Subcutaneous abdominal adipose tissue (tissue), 5 donors: ENCODE data around the gene PDS5B.

Source experiments
- H3K27ac ChIP-seq: one replicate; pipeline ENCODE4 v1.7.0; 2013; ENCODE audit warnings: low read depth, mild to moderate bottlenecking, inconsistent platforms, low read length, moderate library complexity
- H3K27me3 ChIP-seq, 5 donors: one replicate each; pipeline ENCODE4 v1.7.0; 2013; ENCODE audit warnings: low read length in 5 of 5, inconsistent platforms in 1 of 5; ENCODE audit not compliant: control insufficient read depth in 5 of 5, insufficient read depth in 4 of 5
- H3K36me3 ChIP-seq, 5 donors: one replicate each; pipeline ENCODE4 v1.7.0; 2013; ENCODE audit warnings: low read length in 5 of 5; ENCODE audit not compliant: control insufficient read depth in 5 of 5, insufficient read depth in 5 of 5
- H3K4me1 ChIP-seq, 5 donors: one replicate each; pipeline ENCODE4 v1.7.0; 2013; ENCODE audit warnings: low read length in 5 of 5, mild to moderate bottlenecking in 3 of 5, moderate library complexity in 1 of 5; ENCODE audit not compliant: control insufficient read depth in 5 of 5, insufficient read depth in 5 of 5
- H3K4me3 ChIP-seq, 5 donors: one replicate each; pipeline ENCODE4 v1.7.0; 2013; ENCODE audit warnings: low read length in 5 of 5, low read depth in 1 of 5
- H3K9ac ChIP-seq, 5 donors: one replicate each; pipeline ENCODE4 v1.7.0; 2013; ENCODE audit warnings: low read length in 5 of 5, mild to moderate bottlenecking in 4 of 5, moderate library complexity in 3 of 5
- H3K9me3 ChIP-seq, 5 donors: one replicate each; pipeline ENCODE4 v1.7.0; 2013; ENCODE audit warnings: low read length in 5 of 5; ENCODE audit not compliant: control insufficient read depth in 5 of 5
- donor health status: healthy.
- donor health status: healthy.
- donor health status: healthy.
- donor health status: healthy.
- donor health status: healthy.

Gene PDS5B

DNA sequence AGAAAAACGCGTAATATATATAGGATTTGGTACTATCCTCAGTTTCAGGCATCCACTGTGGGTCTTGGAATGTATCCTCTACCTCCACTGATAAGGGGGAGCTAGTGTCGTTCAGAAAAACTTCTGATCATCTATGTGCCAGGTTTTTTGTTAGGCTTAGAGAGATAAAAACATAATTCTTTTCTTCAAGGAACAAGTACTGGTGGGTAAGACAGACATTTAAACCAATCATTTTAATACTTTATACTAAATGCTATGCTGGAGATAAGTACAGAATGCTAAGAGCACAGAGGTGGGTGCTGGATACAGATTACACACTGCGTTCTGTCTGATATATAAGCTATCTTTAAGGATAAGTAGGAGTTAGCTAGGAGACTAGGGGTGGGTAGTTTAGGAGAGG, 166.1 kb downstream of the PDS5B start:
- H3K27ac ChIP-seq, result no peak overlapping the region
- H3K27me3 ChIP-seq, result no peaks in the 10 kb centered on the region
- no peak overlapping the region for H3K4me3 ChIP-seq
- peaks cover 6 to 26% (median 17%) of the 10 kb centered on the region in 5 donors for H3K36me3 ChIP-seq
- H3K9ac ChIP-seq, result no peak overlapping the region
- H3K4me1 ChIP-seq, result no peaks in the 10 kb centered on the region
- no peaks in the 10 kb centered on the region for H3K9me3 ChIP-seq

DNA sequence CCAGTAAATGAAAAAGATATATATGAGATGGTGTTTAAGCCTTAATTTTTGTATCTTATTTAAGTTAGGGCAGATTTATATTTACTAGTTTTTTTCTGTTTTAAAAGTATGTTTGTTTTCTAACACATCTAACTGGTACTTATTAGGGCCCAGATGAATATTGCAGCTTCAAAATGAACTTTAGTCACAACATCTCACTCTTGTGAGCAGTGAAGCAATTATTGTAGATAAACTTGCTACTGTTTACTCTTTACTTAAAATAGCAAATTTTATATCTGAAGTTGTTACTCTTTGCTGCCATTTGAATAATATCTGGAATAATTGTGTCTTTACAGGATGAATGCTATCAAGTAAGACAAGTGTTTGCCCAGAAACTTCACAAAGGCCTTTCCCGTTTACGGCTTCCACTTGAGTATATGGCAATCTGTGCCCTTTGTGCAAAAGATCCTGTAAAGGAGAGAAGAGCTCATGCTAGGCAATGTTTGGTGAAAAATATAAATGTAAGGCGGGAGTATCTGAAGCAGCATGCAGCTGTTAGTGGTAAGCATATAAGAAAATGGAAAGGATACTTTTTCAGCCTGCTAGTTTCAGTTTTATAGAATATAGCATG, 166.8 kb downstream of the PDS5B start:
- Histone ChIP-seq H3K4me1 (no peaks in the 10 kb centered on the region), H3K9me3 (no peaks in the 10 kb centered on the region), H3K9ac (no peak overlapping the region), H3K4me3 (no peak overlapping the region), H3K27me3 (no peaks in the 10 kb centered on the region), H3K27ac (no peak overlapping the region), H3K36me3 (peaks cover 6 to 26% (median 17%) of the 10 kb centered on the region in 5 donors)

DNA sequence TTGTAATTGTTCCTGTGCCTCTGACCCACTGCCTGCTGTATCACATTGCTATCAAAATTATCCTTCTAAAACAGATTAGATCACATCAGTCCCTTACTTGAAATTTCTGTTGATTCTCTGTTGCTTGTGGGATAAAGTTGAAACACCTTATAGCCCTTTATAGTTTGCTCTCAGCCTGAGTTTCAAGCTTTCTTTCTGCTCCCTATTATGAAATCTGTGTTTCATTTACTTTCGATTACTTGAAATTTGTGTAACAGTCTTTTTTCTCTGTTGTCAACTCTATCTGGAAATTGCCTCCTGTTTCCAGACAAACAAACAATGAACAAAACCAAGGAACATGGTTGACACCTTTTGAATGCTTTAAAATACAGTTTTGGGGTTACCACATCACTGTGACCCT, 167.9 kb downstream of the PDS5B start:
- Histone ChIP-seq H3K4me1 (no peaks in the 10 kb centered on the region), H3K36me3 (peaks cover 13 to 33% (median 17%) of the 10 kb centered on the region in 5 donors), H3K9me3 (no peaks in the 10 kb centered on the region), H3K27me3 (no peaks in the 10 kb centered on the region), H3K9ac (no peak overlapping the region), H3K27ac (no peak overlapping the region), H3K4me3 (no peak overlapping the region)

DNA sequence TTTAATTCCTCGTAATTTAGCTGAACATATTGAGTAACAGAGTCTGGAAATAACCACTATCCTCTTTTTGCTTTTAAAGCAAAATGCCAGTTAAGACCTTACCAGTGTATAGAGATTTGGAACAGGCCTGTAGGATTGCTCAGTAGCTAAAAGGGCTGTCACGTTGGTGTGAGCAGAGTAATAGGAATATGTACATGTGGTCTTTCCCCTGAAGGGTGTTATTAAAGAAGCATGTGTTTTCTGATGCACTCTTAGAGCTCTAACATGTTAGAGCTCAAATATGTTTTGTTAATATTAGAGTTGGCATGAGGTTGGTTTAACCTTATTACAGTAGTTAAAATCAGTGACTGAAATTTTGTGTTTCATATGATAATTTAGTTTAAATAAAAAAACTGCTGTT, 172.9 kb downstream of the PDS5B start:
- H3K4me3 ChIP-seq, result no peak overlapping the region
- H3K9me3 ChIP-seq, result peaks cover 0 to 4% (median 3%) of the 10 kb centered on the region in 5 donors
- no peak overlapping the region for H3K27ac ChIP-seq
- H3K9ac ChIP-seq, result no peak overlapping the region
- H3K4me1 ChIP-seq, result no peaks in the 10 kb centered on the region
- H3K36me3 ChIP-seq, result peaks cover 23 to 54% (median 25%) of the 10 kb centered on the region in 5 donors
- no peaks in the 10 kb centered on the region for H3K27me3 ChIP-seq

DNA sequence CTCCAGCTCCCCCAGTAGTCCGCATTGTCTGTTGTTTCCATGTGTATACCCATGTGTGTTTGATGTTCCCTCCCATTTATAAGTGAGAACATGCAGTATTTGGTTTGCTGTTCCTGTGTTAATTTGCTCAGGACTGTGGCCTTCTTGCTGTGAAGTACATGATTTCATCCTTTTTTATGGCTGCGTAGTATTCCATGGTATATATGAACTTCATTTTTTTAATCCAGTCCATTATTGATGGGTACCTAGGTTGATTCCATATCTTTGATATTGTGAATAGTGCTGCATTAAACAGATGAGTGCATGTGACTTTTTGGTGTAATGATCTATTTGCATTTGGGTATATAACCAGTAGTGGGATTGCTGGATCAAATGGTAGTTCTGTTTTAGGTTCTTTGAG, 175.2 kb downstream of the PDS5B start:
- Histone ChIP-seq H3K4me3 (no peak overlapping the region), H3K36me3 (peaks cover 19 to 50% (median 21%) of the 10 kb centered on the region in 5 donors), H3K9me3 (peaks cover 0 to 4% (median 3%) of the 10 kb centered on the region in 5 donors), H3K4me1 (no peaks in the 10 kb centered on the region), H3K9ac (no peak overlapping the region), H3K27me3 (no peaks in the 10 kb centered on the region), H3K27ac (no peak overlapping the region)

DNA sequence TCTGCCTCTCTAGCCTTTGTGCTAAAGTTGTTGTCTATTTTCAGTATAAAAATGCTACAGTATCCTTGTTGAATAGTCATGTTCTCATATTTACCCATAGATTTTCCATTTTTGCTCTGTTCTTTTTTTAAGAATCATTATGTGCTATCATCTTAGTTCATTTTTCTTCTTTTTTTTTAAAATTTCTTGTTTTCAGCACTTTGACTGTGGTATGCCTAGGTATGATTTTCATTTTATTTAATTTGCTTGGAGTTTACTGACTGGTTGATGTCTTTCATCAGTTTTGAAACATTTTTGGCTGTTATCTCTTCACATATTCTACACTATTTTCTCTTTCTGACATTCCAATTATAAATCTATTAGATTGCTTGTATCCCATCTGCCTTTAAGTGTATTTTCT, 192.9 kb downstream of the PDS5B start:
- Histone ChIP-seq H3K9me3 (no peaks in the 10 kb centered on the region), H3K4me1 (no peaks in the 10 kb centered on the region), H3K9ac (no peak overlapping the region), H3K27me3 (no peaks in the 10 kb centered on the region), H3K27ac (no peak overlapping the region), H3K36me3 (peaks cover 5 to 14% (median 8%) of the 10 kb centered on the region in 5 donors), H3K4me3 (no peak overlapping the region)

DNA sequence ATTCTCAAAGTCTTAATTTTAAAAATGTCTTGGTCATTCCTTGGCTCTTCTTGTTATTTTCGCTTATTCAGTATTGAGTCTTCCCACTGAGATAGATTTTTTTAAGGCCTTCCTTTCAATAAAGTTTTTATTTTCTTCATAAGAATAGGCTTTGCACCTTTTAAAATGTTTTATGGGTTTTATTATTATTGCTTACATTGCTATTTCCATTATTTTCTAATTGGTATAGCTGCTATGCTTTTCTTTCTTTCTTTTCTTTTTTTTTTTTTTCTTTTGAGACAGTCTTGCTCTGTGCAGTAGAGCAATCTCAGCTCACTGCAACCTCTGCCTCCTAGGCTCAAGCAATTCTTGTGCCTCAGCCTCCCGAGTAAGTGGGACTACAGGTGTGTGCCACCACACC, 195.7 kb downstream of the PDS5B start:
- H3K4me3 ChIP-seq, result no peak overlapping the region
- no peaks in the 10 kb centered on the region for H3K27me3 ChIP-seq
- no peak overlapping the region for H3K9ac ChIP-seq
- no peaks in the 10 kb centered on the region for H3K9me3 ChIP-seq
- H3K27ac ChIP-seq, result no peak overlapping the region
- peaks cover 0 to 8% (median 6%) of the 10 kb centered on the region in 5 donors for H3K36me3 ChIP-seq
- no peaks in the 10 kb centered on the region for H3K4me1 ChIP-seq

DNA sequence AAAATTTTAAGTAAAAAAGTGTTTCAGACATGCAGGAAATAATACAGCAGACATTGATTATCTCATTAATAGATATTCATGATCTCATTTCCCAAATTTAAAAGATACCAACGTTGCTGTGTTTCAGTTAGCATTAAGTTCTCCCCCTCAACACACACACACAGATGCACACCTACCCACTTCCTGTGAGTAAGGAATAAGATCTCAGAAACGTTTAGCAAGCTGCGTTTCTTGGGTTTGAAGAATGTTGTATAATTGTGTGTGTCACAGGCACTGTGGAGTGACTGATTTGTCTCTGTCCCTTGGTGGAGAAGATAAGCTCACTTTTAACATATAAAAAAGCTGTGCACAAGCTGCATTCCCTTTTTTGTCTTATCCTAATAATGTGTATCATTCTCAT, 196.8 kb downstream of the PDS5B start:
- Histone ChIP-seq H3K4me1 (no peaks in the 10 kb centered on the region), H3K9me3 (no peaks in the 10 kb centered on the region), H3K4me3 (no peak overlapping the region), H3K27ac (no peak overlapping the region), H3K9ac (no peak overlapping the region), H3K36me3 (peaks cover 0 to 8% (median 6%) of the 10 kb centered on the region in 5 donors), H3K27me3 (no peaks in the 10 kb centered on the region)

DNA sequence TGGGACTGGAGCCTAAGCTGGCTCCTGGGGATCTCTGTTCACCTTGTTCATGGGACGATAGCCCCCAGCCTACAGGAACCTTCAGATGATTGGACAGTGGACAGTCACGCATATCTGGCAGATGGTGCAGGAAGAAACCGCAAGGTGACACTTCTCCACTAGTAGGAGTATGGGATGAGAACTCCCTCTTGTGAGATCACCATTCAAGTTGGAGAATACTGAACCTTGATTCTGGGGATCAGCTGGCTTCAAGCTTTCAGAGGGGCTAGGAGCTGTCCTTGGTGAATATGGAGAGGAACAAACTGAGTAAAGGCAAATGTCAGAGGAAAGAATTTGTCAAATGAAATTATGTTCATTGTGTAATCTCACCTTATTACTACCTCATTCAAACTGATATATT, 204.5 kb downstream of the PDS5B start:
- no peak overlapping the region for H3K27ac ChIP-seq
- no peak overlapping the region for H3K4me3 ChIP-seq
- H3K36me3 ChIP-seq, result peaks cover 0 to 3% (median 0%) of the 10 kb centered on the region in 5 donors
- H3K27me3 ChIP-seq, result no peaks in the 10 kb centered on the region
- H3K9me3 ChIP-seq, result no peaks in the 10 kb centered on the region
- no peak overlapping the region for H3K9ac ChIP-seq
- no peaks in the 10 kb centered on the region for H3K4me1 ChIP-seq

DNA sequence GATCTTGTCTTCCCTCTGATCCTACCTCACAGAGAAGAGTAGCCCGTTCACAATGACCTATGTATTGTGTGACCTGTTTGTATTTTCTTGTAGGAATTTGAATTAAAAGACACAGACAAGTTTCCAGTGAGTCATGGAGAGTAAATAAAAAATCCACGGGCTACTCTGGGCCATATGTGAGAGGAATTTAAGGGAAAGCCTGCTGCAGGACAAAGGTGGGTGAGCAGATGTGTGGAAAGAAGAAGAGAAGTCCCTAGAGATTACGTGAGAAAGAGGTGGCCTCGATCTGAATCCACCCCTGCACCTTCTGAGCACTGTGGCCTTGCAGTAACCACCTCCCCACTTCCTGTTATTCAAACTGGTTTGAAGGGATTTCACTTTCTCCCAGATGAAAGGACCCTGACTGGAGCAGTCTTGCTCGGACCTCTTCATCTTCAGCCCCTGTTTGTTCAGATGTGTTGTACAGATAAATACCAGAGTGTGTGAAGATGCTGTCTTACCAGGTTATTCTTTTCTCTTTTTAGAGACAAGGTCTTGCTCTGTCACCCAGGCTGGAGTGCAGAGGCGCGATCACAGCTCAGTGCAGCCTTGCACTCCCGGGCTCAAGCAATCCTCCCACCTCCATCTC, 205.4 kb downstream of the PDS5B start:
- no peak overlapping the region for H3K27ac ChIP-seq
- H3K4me1 ChIP-seq, result no peaks in the 10 kb centered on the region
- H3K4me3 ChIP-seq, result no peak overlapping the region
- no peaks in the 10 kb centered on the region for H3K27me3 ChIP-seq
- no peaks in the 10 kb centered on the region for H3K9me3 ChIP-seq
- H3K36me3 ChIP-seq, result peaks cover 0 to 3% (median 0%) of the 10 kb centered on the region in 5 donors
- H3K9ac ChIP-seq, result no peak overlapping the region
